Gastrocnemius medialis (tissue), 4 donors: ENCODE measurements around the gene HTRA3.

ENCODE experiments used
- POLR2A ChIP-seq, 2 donors: fragments of 450-650 bp; IDR thresholded peaks; one replicate each; pipeline ENCODE4 v1.6.1; 2017; ENCODE audit warnings: antibody characterized with exemption in 2 of 2, mild to moderate bottlenecking in 2 of 2, moderate library complexity in 2 of 2
- TF ChIP-seq, protein P1 (sequence below), 5 experiments: fragments of 450-650 bp in 3 of 5; fragments of 200-600 bp in 2 of 5; sonication (generic) in 2 of 5; IDR thresholded peaks in 4 of 5; conservative IDR thresholded peaks in 1 of 5; 1 replicate in 4 of 5; 2 replicates in 1 of 5; pipeline ENCODE4 v1.5.1; 2016 to 2019; ENCODE audit warnings: antibody characterized with exemption in 5 of 5, mild to moderate bottlenecking in 3 of 5, moderate library complexity in 3 of 5

- TF ChIP-seq, protein P1, sequence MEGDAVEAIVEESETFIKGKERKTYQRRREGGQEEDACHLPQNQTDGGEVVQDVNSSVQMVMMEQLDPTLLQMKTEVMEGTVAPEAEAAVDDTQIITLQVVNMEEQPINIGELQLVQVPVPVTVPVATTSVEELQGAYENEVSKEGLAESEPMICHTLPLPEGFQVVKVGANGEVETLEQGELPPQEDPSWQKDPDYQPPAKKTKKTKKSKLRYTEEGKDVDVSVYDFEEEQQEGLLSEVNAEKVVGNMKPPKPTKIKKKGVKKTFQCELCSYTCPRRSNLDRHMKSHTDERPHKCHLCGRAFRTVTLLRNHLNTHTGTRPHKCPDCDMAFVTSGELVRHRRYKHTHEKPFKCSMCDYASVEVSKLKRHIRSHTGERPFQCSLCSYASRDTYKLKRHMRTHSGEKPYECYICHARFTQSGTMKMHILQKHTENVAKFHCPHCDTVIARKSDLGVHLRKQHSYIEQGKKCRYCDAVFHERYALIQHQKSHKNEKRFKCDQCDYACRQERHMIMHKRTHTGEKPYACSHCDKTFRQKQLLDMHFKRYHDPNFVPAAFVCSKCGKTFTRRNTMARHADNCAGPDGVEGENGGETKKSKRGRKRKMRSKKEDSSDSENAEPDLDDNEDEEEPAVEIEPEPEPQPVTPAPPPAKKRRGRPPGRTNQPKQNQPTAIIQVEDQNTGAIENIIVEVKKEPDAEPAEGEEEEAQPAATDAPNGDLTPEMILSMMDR (IDR thresholded peaks at IDR 0.05 in 4 of 5, conservative IDR thresholded peaks at IDR 0.05 in 1 of 5), result no peak
- TF ChIP-seq POLR2A (IDR thresholded peaks at IDR 0.05), result no peak
These were observed 25.4 kb upstream of the HTRA3 start for GRCh38 chr4:8244001-8244757.
